Epithelial cell of prostate (primary cell): ENCODE measurements around the gene GHSR.
"Not testable (repeated sequence)": the region's sequence is repeated elsewhere in the genome, so short reads cannot be mapped to it uniquely, and the experiment has no call there.

Source experiments
- DNase-seq: peaks from one replicate; pipeline ENCODE4 v3.0.0-alpha.2; 2011; ENCODE audit warnings: low read depth, low spot score
- H3K27ac ChIP-seq: fragments of 450-650 bp; 2 replicates; pipeline ENCODE4 v1.5.1; 2017; ENCODE audit warnings: mild to moderate bottlenecking

Gene GHSR

GRCh38 chr3:172447611-172448579 is at the start of gene GHSR:
Gene GHSR (minus strand): TSS chr3:172448456. CDS start chr3:172448413, 43 bp downstream.
- no peak for DNase-seq
- no peak within 1 kb of the TSS for H3K27ac ChIP-seq

DNA sequence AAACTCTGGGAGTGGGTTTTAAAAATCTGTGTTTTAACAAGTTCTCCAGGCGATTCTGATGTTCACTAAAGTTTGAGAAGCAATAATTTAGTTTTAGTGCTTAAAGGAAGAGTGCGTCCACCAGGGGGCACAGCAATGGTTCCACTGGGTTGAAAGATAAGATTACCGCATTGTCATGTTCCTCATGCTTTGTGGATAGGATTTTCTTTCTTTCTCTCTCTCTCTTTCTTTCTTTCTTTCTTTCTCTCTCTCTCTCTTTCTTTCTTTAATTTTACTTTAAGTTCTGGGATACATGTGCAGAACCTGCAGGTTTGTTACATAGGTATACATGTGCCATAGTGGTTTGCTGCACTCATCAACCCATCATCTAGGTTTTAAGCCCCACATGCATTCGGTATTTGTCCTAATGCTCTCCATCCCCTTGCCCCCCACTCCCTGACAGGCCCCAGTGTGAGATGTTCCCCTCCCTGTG is 42.0 kb upstream of the GHSR start:
- not testable (repeated sequence) for DNase-seq, H3K27ac ChIP-seq

- H3K27ac ChIP-seq: no peak overlapping the region
- no peak for DNase-seq
Observed at GRCh38 chr3:172478116-172478515, 29.9 kb upstream of the GHSR start.

DNA sequence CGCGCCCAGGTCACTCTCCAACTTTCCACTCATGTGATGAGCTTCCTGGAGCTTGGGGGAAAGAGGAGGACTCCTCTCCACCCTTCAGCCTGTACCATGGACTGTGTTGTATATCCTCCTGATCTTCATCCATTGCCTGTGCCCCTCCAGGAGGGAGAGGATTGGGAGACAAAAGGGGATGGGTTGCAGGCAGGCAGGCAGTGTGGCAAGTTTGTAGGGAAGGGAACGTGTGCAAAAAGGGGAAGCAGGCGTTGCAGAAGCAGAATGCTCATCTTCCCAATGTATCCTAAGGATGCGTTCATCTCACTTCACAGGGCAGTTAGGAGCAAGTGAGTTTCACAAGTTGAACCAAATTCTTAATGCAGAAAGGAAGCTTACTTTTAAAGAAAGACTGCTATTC is 28.1 kb upstream of the GHSR start:
- peak overlapping the region; percentile 53 for H3K27ac ChIP-seq

DNA sequence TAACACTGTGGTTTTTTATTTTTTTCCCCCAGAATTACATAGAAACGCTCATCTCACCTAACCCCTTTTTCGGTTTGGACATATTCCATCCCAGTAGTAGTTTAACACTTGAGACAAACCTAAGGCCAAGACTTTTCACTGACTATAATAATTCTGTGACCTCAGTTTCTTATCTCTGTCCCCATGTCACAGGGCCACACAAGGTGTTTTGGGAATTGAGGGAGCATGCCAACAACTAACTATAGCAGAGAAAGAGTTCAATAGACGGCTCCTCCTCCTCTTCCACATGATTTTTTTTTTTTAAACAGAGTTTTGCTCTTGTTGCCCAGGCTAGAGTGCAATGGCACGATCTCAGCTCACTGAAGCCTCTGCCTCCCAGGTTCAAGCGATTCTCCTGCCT is 27.4 kb upstream of the GHSR start:
- DNase-seq: no peak
- no peak overlapping the region for H3K27ac ChIP-seq

More for the DNA sequence above, 28.1 kb upstream of the GHSR start:
- DNase-seq: no peak

DNA sequence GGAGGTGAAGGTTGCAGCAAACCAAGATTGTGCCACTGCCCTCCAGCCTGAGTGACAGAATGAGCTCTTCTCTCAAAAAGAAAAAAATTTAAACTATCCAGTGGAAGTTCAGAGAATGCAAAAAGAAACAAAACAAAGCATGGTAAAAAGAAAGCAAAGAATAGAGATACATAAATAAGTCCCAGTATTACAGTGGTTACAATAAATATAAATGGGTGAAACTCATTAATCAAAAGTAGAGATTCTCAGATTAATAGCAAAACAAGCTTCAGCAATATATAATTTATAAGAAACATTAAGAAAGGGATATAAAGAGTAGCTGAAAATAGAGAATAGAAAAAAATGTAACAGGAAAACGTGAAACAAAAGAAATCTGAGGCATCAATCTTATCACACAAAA is 23.6 kb upstream of the GHSR start:
- DNase-seq: no peak
- no peak overlapping the region for H3K27ac ChIP-seq

- no peak for DNase-seq
- H3K27ac ChIP-seq: no peak overlapping the region
Observed at GRCh38 chr3:172470588-172470987, 22.3 kb upstream of the GHSR start.

- no peak for DNase-seq
- H3K27ac ChIP-seq: no peak overlapping the region
Observed at GRCh38 chr3:172467170-172467824, 19.0 kb upstream of the GHSR start.

GRCh38 chr3:172466553-172467130 is 18.4 kb upstream of the GHSR start:
- H3K27ac ChIP-seq: no peak overlapping the region
- no peak for DNase-seq

GRCh38 chr3:172465281-172465680 is 17.0 kb upstream of the GHSR start:
- H3K27ac ChIP-seq: no peak overlapping the region
- no peak for DNase-seq

GRCh38 chr3:172464306-172464705 is 16.1 kb upstream of the GHSR start:
- DNase-seq: no peak
- no peak overlapping the region for H3K27ac ChIP-seq

GRCh38 chr3:172461530-172462138 is 13.4 kb upstream of the GHSR start:
- DNase-seq: no peak
- H3K27ac ChIP-seq: no peak overlapping the region

- DNase-seq: no peak
- H3K27ac ChIP-seq: no peak overlapping the region
Observed at GRCh38 chr3:172456404-172456803, 8.1 kb upstream of the GHSR start.

- no peak for DNase-seq
- no peak overlapping the region for H3K27ac ChIP-seq
Observed at GRCh38 chr3:172454180-172454579, 5.9 kb upstream of the GHSR start.

DNA sequence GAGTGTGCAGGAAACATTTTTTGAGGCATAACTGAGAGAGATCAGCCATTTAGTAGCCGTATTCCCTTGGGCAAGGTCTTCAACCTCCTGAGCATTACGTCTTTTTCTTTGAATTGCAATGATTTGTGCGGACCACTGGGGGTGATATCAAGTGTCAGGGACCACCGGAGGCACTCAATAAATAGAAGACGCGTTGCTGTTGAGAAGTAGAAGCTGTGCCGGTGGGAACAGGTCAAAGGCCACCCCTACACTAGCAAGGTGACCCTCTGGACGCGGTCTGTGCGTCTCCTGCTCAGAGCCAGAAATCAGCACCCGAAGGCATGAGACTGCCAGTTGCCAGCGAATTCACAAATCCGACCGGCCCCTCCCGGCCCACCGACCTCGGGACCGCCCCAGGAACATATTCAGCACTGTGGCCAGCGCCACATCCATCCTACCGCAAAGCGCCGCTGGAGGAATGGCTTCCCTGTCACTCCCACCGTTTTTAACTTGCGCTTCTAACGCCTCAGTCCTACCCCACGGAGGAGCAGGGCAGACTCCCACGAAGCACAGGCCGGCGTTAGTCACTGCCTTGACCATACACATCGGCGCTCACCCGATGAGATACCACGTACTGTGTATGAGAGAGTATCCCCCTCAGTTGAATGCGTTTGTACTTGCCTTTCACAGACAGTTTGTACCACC is 1.4 kb upstream of the GHSR start:
- no peak for DNase-seq

DNA sequence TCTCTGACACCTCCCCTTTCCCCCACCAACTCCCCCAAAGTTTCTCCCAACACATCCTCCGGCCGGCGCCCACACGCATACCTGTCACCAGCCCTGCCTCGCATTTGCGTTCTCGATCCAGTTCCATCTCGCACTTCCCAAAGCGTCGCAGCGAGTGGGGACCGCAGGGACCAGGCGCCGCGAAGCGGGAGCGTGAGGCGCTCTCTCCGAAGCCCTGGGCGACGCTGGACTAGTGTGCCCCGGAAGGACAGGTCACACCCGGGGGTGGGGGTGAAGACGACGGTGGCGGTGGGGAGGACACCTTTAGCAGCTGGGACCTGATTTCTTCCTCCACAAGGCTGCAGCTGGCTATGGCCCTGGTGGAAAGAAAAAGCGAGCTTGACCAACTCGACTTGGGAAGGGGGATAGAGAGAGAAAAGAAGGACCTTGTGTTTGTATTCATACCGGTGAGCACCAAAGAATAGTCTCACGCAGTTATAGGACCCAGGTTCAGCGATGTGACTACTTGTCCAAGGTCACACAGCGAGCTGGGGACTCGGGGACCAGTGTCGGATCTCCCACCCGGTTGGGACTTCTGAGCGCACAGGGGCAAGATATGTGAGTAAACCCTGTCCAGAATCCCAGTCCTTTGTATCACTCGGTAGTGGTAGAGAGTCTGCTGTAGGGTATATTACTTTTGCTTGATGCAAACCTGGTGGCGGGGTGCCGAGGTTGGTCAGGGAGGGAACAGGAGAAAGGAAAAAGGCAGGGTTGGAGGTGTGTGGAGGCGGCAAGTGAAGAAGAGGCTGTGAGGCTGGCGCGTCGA is 607 bp upstream of the GHSR start:
- DNase-seq: no peak
- no peak overlapping the region for H3K27ac ChIP-seq

More for the DNA sequence above, 1.4 kb upstream of the GHSR start:
- H3K27ac ChIP-seq: no peak overlapping the region

- H3K27ac ChIP-seq: no peak overlapping the region
- DNase-seq: no peak
Observed at GRCh38 chr3:172446198-172446597, 2.1 kb downstream of the GHSR start.

DNA sequence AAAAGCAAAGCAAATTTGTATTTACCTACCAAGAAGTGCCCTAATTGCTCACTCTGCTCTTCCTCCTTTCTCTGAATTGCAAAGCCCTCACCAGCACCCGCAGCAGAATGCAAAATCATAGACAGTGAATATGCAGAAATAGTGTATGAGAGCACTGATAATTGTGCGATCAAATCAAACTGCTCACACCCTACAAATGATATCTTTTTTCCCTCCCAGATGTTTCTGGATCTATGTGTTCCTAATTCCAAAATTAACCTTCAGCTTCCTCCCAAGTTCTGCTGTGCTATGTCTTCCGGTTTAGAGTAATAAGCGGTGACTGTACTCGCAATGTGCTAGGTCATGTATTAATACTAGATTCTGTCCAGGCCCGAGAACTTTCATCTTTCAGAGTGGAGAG is 3.4 kb downstream of the GHSR start:
- H3K27ac ChIP-seq: no peak overlapping the region
- no peak for DNase-seq

DNA sequence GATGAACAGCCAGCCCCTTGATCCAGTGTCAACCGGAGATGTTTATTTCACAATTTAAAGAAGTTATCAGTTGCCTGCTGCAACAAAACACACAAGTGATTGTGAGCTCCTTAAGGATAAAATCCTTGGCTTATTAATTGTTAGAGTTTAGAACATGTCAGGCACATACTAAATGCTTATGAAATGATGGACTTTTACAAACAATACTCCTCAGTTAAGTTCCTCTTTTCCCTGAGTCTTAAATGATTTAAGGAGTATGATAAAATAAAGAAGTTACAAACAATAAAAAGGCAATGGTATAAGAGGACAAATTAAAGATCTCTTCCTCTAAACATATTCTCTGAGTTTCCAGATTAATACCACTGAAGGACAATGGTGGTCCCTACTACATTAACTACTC is 5.7 kb downstream of the GHSR start:
- DNase-seq: no peak
- H3K27ac ChIP-seq: no peak overlapping the region
